IMR-90 (cell line): Measurements from ENCODE around the gene TRIM25.

Experiments
- CHD1 ChIP-seq: IDR thresholded peaks from 2 replicates; pipeline ENCODE4 v1.6.1; 2012; ENCODE audit warnings: low read depth, low read length, improper control_type of control experiment
- POLR2A ChIP-seq: IDR thresholded peaks from 2 replicates; pipeline ENCODE4 v1.6.1; 2012; ENCODE audit warnings: mild to moderate bottlenecking, low read depth, low read length
- TF ChIP-seq, protein P1 (sequence below): conservative IDR thresholded peaks from 2 replicates; pipeline ENCODE4 v1.5.1; 2012; ENCODE audit warnings: mild to moderate bottlenecking, low read depth, low read length, improper control_type of control experiment

DNA sequence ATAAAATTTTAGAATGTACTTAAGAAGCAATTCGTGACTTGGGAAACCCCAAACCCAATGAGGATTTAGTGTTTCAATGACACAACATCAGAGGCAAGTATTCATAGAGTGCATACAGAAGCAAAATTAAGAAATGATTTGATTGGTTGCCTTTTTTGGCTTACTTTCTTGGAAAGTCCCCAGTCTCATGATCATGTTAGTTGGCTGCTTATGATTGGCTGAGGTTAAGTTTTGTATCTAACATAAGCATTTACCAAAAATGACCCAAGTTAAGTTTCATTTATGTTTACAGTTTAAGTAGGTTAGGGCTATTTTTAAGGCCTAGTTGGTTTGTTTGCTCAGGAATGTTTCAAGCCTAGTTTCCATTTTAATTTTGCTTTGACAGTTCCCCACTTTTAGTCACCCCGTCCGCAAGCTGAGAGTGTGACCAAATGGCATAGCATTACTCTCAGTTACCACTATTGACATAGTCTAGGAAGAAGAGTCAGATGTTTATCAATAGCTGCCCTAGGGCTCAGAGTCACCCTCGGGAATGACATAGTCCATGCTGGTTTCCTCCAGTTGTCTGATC, 43.7 kb downstream of the TRIM25 start:
- TF ChIP-seq, protein P1, sequence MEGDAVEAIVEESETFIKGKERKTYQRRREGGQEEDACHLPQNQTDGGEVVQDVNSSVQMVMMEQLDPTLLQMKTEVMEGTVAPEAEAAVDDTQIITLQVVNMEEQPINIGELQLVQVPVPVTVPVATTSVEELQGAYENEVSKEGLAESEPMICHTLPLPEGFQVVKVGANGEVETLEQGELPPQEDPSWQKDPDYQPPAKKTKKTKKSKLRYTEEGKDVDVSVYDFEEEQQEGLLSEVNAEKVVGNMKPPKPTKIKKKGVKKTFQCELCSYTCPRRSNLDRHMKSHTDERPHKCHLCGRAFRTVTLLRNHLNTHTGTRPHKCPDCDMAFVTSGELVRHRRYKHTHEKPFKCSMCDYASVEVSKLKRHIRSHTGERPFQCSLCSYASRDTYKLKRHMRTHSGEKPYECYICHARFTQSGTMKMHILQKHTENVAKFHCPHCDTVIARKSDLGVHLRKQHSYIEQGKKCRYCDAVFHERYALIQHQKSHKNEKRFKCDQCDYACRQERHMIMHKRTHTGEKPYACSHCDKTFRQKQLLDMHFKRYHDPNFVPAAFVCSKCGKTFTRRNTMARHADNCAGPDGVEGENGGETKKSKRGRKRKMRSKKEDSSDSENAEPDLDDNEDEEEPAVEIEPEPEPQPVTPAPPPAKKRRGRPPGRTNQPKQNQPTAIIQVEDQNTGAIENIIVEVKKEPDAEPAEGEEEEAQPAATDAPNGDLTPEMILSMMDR, result no peak
- no peak for TF ChIP-seq POLR2A
- TF ChIP-seq CHD1, result no peak
